NCI-H146 (cell line): Measurements from ENCODE around the gene C1QTNF2.

ENCODE experiments used
- DNase-seq: peaks from one replicate; lab custom pipeline; 2025; lab: John Stamatoyannopoulos, UW

C1QTNF2 gene

DNA sequence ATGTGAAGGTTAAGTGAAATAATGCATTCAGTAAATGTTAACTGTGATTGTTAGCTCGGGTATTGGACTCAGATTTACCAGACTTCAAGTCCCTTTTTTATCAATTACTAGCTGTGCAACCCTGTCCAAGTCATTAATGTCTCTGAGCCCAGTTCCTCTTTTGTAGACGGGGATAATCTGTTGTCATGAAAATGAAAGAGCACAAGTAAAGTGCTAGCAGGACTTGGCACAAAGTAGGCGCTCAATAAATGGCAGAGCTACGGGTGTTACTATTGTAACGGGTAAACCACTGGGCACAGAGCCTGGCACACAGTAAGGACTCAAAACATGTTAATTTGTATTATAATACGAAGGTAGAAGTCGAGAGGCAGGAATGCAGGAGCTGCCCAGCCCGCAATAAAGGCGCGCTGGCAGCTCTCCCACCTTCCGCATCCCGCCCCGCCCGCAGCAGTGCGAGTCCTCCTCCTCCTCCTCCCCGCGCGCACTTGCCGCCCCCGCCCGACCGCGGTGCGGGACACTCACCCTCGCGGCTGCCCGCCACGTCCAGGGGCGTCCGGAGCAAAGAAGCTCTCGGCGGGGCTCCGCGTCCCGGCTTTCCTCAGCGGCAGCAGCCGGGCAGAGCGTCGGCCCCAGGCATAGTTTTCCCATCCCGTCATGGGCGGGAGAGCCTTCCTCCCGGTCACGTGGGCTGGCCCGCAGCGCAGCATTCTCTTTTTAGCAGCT is at the start of gene C1QTNF2:
Gene C1QTNF2 (minus strand): TSS at position 637 of the 723 bp plus-strand sequence. CDS start 15,615 bp downstream, outside the sequence.
- DNase-seq: peak; percentile 41

DNA sequence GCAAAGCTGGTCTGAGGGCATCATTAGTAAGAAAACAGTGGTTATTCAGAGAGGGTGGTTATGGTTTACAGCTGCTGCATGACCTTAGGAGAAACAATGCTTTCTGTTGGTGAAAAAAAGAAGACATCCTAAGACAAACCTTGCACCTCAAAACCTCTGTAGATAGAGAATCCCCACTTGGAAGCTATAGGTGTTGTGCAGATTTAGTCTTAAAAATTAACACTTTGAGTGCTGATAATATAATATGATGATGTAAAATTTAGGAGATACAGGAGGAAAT is 49.8 kb upstream of the C1QTNF2 start:
- no peak for DNase-seq

GRCh38 chr5:160419458-160420330 is 49.3 kb upstream of the C1QTNF2 start:
- no peak for DNase-seq

- peak; percentile 87 for DNase-seq
Observed at GRCh38 chr5:160418561-160419457, 48.4 kb upstream of the C1QTNF2 start, which contains the start of gene SLU7. SLU7 (minus strand) TSS chr5:160419081; CDS start chr5:160415294, 3,787 bp downstream.

GRCh38 chr5:160399402-160400353 is 29.3 kb upstream of the C1QTNF2 start, which contains the start of gene FAM200C:
FAM200C (minus strand) TSS chr5:160400054; CDS start chr5:160395490, 4,564 bp downstream.
- peak; percentile 92 for DNase-seq

DNA sequence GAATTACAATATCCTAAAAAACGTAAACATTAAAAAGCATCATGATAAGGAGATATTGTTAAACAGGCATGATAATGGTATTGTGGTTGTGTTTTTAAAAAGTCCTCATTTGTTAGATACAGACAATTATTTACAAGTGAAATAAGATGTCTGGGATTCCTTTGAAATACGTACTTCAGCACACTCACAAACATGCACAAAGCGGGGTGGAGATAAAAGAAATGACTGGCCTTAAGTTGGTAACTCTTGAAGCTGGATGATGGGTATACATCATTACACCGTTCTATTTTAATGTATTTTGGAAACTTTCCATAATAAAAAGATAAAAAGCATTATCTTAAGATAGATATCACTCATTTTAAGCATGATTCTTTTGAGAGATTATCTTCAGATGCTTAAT is 28.4 kb upstream of the C1QTNF2 start:
- peak; percentile 7 for DNase-seq

- DNase-seq: no peak
Observed at GRCh38 chr5:160397492-160397891, 27.1 kb upstream of the C1QTNF2 start.

DNA sequence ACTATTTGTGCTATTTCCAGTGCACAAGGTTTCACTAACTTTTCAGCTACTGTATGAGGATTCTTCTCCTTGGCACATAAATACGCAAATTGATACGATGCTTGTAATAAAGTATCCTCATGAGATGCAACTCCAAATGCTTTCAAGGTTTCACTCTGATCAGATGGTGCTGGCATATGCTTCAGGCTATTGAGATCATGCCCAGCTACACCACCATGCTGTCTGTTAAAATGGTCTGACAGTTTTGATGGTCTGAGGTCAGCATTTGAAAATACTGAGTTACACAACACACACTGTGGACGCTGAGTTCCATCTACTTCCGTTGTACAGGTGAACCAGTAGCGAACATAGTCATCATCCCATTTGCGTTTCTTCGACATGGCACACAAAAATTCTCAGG is 24.7 kb upstream of the C1QTNF2 start:
- no peak for DNase-seq

DNA sequence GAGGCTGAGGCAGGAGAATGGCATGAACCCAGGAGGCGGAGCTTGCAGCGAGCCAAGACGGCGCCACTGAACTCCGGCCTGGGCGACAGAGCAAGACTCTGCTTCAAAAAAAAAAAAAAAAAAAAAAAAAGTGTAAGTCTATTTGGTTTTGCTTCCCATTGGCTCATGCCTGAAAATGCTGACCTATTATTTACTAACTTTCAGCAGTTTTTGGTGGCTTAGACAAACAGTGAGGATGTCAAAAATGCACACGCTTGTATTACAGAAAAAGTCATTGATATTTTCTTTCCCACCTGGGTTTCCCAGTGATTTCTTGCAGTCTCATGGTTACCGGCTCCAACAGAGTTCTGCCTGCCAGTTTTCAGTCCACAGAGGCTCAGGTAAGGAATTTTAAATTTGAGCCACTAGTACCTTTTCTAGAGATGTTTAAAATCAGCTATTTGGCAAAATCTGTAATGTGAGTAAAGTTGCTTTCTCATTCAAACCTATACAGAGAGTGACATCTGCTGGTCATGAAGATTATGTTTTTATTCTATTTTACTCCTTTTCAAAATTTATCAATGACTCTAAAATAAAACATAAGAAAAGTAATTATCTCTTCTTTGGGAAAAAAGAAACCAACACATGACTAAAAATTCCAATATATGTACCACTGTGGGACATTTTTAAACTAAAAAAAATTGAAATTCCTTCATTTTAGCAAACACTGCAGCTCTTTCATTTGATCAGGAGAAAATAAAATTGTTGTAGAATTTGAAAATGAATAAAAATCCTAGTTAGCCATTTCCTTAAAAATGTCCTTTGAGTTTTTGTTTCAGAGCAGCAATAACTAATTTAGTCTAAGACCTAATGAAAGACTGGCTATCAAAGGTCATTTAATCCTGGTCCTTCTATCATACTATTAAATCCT is 20.6 kb upstream of the C1QTNF2 start:
- DNase-seq: peak; percentile 2

DNA sequence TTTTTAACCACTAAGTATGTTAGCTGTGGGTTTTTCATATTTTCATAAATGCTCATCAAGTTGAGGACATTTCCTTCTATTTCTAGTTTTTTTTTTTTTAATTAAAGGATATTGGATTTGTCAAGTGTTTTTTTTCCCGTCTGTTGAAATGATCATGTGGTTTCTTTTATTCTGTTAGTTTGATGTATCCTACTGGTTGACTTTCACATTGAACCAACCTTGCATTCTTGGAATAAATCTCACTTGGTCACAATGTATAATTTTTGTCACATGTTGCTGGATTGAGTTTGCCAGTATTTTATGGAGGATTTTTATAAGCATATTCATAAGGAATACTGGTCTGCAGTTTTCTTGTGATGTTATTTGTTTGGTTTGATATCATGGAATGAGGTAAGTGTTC is 17.0 kb upstream of the C1QTNF2 start:
- DNase-seq: no peak

DNA sequence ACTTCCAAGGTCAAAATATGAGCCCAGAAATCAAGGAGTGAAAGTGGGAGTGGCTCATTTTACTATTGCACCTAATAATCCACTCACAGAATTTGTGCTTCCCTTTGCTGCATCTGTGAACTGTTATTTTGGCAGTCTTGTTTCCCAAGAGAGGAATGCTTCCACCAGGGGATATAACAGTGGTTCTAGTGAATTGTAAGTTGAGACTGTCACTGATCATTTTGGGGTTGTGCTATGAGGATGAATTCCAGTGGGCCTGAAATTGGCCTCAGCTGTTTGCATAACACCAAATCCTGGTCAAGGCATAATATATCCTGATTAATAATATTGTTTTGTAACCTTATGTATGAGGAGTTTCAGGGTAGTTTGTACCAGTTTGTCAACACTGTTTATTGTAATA is 15.1 kb upstream of the C1QTNF2 start:
- DNase-seq: no peak

DNA sequence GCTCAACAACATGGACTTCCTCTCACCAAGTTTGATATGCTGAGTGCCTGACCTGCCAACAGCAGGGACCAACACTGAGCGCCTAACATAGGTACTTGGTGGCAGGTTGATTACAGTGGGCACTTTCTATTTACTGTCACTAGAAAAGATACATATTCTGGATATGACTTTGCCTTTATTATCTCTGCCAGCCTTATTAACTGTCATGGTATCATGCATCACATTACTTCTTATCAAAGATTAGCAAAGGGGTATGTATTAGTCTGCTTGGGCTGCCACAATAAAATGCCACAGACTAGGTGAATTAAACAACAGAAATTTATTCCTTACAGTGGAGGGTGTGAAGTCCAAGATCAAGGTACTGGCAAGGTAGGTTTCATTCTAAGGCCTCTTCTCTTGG is 14.3 kb upstream of the C1QTNF2 start:
- DNase-seq: no peak

DNA sequence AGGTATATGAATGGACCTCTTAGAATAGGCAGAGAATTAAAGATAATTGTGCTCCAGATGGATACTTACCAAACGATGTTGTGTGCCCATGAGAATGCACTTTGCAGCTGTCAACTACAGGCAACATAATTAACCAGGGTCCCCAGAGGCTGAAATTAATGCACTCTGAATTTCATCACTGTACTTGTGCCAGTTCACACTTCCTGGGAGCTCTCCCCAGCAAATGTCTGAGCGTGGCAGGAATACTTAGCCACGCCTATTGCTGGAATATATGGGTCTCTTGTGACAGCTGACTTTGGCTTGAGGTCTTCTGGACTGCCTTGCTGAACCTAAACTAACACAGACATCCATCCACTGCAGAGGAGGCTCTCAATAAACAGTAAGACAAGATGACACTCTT is 11.9 kb upstream of the C1QTNF2 start:
- no peak for DNase-seq

GRCh38 chr5:160380041-160380440 is 9.6 kb upstream of the C1QTNF2 start:
- no peak for DNase-seq

DNA sequence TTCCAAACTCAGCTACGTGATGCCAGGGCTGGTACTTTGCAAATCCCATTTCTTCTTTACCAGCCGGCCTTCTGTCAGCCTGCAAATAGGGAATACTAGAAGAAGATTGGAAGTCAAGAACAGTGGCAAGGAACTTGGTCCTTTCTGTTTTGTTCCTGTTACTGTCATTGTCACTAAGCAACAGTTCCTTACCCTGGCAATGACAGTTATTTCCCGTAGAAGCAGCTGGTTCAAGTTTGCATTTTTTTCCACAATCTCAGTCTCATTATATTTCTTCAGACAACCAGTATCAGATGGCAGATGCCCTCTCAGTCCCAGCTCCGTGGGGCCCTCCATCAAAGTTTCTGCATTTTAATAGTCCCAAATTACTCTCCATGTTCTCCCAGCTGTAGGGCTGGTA is 9.1 kb upstream of the C1QTNF2 start:
- DNase-seq: no peak

- DNase-seq: no peak
Observed at GRCh38 chr5:160378330-160378729, 7.9 kb upstream of the C1QTNF2 start.

DNA sequence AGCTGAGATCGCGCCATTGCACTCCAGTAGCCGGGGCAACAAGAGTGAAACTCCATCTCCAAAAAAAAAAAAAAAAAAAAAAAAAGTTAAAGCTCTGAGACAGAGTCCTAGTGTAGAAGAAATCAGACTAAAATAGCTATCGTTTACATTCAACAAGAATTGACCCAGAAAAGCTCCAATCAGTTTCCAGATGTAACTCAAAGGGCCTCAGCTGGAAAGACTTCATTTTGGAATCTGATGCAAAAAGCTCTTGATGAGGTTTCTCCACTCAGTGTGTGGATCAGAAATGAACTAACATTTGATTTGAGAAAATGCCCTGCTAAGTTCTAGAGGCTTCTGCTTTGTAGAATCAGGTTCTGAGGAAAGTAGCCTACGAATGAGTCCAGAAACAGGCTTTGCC is 7.2 kb upstream of the C1QTNF2 start:
- DNase-seq: no peak

DNA sequence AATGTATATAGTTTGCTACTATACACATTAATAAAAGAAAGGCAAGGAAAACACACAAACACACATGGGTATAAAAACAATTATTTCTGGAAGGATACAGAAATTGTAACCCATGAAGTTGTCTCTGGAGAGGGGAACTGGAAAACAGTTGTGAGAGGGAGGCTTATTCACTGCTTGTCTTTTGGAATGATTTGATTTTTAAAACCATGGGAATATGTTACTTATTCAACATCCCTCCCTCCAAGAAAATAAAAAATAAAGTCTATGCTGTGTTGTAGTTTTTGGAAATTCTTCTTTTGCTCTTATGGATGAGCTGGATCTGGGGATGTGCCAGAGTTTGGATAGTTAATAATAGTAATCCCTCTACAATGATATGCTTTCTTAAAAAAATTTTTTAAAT is 6.0 kb upstream of the C1QTNF2 start:
- no peak for DNase-seq

DNA sequence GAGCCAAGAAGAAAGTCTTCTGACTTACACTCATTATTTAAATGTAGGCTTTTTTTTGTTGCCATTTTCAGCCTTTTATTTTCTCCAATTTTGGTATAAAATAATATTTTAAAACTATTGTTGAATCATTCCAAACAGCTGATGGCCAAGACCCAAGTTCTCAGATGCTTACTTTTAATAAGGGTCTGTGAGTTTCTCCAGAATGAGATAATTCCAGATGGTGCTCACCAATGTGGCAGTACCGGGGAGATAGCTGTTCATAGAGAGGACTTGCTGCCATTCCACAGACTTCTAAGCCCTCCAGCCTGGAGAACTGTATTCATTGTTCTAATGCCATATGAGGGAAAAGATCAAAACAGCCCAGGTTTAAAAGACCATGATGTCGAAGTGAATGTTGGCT is 5.3 kb upstream of the C1QTNF2 start:
- no peak for DNase-seq

DNA sequence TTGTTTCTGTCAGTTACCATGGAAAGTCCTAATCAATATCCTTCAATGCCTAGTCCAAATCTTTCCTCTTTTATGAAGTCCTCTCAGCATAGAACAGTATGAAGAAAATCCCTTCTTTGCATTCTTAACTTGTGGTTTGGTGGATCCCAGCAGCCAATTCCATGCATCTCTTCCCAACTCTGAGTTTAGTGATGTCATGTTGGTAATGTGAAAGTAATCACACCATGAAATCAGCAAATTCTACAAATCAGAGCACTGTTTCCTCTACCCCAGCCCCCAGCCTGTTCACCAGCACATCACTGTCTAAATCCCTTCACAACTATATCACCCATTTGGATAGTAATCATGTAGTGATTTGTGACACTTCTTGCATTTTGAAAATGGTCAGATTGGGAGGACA is 4.7 kb upstream of the C1QTNF2 start:
- no peak for DNase-seq
